H54 (cell line): ENCODE results near the gene KRTAP1-3.
"Not testable (repeated sequence)": the region's sequence is repeated elsewhere in the genome, so short reads cannot be mapped to it uniquely, and the experiment has no call there.

ENCODE experiments used
- DNase-seq: peaks from one replicate; pipeline ENCODE4 v3.0.0; 2011; ENCODE audit warnings: low spot score, mixed read lengths; ENCODE audit not compliant: insufficient read length
- FAIRE-seq: peaks from 3 replicates; lab custom pipeline; 2011; peaks lifted over from hg19 to GRCh38; lab: Jason Lieb, UNC
- POLR2A ChIP-seq: IDR thresholded peaks from 2 replicates; pipeline ENCODE4 v1.6.1; 2011; ENCODE audit warnings: low read depth, mild to moderate bottlenecking, low read length

KRTAP1-3 gene

GRCh38 chr17:41009936-41010335, 24.7 kb downstream of the KRTAP1-3 start:
- TF ChIP-seq POLR2A, result no peak
- DNase-seq, result no peak
- no peak for FAIRE-seq

- no peak for DNase-seq
- FAIRE-seq, result no peak
- no peak for TF ChIP-seq POLR2A
Observed at GRCh38 chr17:41009301-41009760, 25.3 kb downstream of the KRTAP1-3 start.

- no peak for FAIRE-seq
- no peak for DNase-seq
- TF ChIP-seq POLR2A, result no peak
Observed at GRCh38 chr17:41008811-41009210, 25.9 kb downstream of the KRTAP1-3 start, which contains the start of gene KRTAP3-1. TSS of gene KRTAP3-1 (minus strand) at chr17:41009128. CDS start at chr17:41009074, 54 bp downstream.

DNA sequence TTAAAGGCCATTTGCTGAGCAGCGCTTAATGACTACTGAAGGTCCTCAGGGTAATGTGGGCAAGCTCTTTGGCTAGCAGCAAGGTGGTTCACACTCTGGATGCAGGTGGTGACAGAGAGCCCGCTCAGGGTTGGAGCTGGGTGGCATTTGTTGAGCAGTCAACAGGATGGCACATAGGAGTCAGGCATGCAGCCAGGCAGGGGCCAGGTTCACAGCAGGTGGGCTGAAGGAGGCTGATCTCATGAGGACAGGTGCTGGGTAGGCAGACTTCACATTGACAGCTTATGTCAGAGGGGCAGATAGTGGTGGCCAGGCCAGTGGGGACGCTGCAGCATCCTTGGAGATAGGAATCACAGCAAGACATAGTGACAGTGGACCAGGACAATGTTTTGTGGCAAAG, 30.3 kb downstream of the KRTAP1-3 start:
- FAIRE-seq (no peak), DNase-seq (no peak)
- no peak for TF ChIP-seq POLR2A

DNA sequence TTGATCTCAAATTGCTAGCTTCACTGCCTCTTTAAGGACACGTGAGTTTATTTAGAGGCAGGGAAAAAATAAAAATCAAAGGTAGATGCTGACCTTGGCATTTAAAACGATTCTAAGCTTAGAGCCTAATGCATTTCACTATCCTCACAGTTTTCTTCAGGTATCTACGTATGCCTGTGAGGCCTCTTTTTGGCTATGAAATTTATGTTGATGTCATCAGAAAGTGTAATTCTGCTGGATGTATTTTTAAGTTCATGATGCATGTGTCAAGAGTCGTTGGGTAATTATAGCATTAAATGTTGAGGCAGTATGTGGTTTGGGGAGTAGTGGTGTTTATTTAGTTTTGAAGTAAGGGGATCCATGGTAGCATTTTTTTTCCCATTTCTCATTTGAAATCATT, 30.7 kb downstream of the KRTAP1-3 start:
- no peak for TF ChIP-seq POLR2A
- no peak for FAIRE-seq
- DNase-seq, result no peak

DNA sequence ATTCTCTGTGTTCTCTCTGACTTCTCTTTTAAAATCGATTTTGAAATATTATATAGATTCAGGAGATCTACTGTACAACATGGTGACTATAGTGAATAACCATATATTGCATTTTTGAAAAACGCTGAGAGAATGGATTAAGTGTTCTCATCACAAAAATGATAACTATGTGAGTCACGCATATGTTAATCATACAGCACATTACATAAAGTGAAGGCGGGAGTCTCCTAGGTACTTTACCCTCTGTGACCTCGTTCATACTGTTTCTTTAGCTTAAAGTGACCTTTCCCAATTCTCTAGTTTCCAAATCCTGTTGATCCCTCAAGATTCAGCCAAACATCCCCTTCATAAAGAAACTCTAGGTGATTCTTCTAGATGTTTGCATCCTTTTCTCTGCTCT, 31.9 kb downstream of the KRTAP1-3 start:
- TF ChIP-seq POLR2A, result no peak
- peak; percentile 95 for FAIRE-seq
- peak; percentile 20 for DNase-seq

- FAIRE-seq (no peak), DNase-seq (no peak)
- no peak for TF ChIP-seq POLR2A
Observed at GRCh38 chr17:41001795-41002194, 32.9 kb downstream of the KRTAP1-3 start.

DNA sequence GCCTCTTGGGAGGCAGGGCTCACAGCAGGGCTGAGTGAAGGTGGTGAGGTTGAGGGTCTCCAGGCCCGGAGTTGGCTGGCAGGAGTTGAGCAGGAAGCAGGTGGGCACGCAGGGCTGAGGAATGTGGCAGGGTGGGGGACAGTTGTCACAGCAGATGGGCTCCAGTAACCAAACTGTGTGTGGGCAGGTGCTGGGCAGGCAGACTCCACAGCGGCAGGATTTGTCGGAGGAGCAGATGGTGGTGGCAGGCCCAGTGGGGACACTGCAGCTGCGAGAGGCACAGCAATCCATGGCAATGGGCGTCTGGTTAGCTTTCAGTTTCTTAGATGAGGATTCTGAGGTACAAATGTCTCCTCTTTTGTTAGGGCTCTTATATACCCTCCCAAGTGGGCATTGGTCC, 35.1 kb downstream of the KRTAP1-3 start, which contains the start of gene KRTAP3-2:
Gene KRTAP3-2 (minus strand): TSS at position 344 of the 400 bp plus-strand sequence. CDS start 53 bp downstream, at position 291.
- FAIRE-seq, DNase-seq: not testable (repeated sequence)

DNA sequence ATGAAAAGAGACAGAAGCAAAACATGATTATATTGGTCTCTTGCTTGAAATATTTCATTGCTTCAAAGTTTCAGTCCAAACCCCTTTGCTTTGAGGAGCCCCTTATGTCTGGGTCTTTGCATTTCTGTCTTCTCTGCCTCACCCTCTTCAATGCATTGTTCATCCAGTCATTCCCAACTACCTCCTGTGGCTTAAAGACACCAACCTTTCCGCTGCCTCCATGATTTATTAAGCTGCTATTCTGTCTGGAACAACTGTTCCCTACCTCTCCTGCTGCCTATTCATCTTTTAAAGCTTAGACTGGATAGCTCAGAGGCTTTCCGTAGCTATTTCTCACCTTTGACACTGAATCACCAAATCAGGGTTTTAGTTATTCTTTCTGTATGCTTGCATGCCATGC, 37.3 kb downstream of the KRTAP1-3 start:
- no peak for TF ChIP-seq POLR2A
- FAIRE-seq (no peak), DNase-seq (no peak)

DNA sequence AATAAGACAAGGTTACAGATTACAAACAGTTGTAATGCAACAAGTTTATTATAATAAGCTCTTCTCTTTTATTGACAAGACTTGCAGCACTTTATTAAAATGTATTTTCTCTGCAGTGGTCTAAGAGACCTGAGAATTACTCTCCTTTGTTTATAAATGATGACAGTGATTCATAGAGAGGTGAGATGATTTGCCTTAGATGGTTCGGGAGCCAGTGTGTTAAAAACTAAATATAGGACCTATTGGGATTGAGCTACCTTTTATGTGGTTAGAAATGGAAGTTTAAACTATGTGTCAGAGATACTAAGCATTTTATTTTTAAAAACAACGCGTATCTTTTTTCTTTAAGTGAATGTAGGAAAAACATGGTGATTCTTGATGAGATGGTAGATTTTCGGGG, 37.8 kb downstream of the KRTAP1-3 start:
- TF ChIP-seq POLR2A, result no peak
- FAIRE-seq (peak; percentile 15), DNase-seq (no peak)

GRCh38 chr17:40995116-40995515, 39.6 kb downstream of the KRTAP1-3 start:
- TF ChIP-seq POLR2A, result no peak
- FAIRE-seq (no peak), DNase-seq (no peak)

- no peak for TF ChIP-seq POLR2A
- FAIRE-seq (no peak), DNase-seq (no peak)
Observed at GRCh38 chr17:40993839-40994238, 40.8 kb downstream of the KRTAP1-3 start, which contains the start of gene KRTAP3-3. TSS of gene KRTAP3-3 (minus strand) at chr17:40994164. CDS start at chr17:40994097, 67 bp downstream.

DNA sequence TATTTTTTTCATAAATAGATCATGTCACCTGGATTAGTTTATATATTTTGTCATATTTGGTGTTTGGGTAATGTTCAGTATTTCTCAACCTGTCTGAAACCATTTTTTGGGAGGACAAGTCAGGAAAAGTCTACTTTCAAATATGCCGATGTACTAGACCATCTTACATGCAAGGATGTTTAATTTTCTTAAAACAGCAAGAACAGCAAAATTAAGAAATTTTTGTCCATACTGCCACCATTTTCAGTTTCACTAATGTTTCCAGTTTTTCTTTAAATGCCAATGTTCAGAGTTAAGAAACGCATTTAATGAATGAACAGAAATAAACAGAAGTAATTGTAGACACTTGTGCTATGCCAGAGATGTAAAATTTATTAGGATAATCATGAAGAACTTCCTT, 41.6 kb downstream of the KRTAP1-3 start:
- no peak for FAIRE-seq
- TF ChIP-seq POLR2A, result no peak
- no peak for DNase-seq

GRCh38 chr17:40992666-40993065, 42.0 kb downstream of the KRTAP1-3 start:
- FAIRE-seq (no peak), DNase-seq (no peak)

GRCh38 chr17:40986920-40987319, 47.8 kb downstream of the KRTAP1-3 start:
- FAIRE-seq, result no peak
- no peak for DNase-seq
- TF ChIP-seq POLR2A, result no peak

More at GRCh38 chr17:40992666-40993065, 42.0 kb downstream of the KRTAP1-3 start:
- TF ChIP-seq POLR2A, result no peak

DNA sequence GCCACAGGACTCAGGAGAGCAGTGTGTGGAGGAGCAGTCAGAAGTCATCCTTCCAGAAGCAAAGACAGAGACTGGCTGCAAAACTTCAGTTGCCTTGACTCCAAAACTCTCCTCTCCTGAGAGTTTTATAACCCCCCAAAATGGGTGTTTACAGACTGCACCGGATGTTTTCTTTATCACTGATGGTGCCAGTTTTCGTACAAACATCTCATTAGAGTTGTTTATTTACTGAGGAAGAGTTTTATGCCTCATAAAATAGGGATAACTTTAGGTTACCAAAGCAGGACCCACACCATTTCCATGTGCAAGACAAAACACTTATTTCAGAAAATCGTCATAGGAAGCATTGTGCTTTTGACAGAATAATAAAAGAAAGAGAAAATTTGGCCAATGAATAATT, 50.4 kb downstream of the KRTAP1-3 start, which contains the start of gene KRT40:
Gene KRT40 (minus strand): TSS at position 101 of the 400 bp plus-strand sequence. CDS start 53 bp downstream, at position 48.
- no peak for TF ChIP-seq POLR2A
- no peak for FAIRE-seq
- no peak for DNase-seq
